Smooth muscle cell (in vitro differentiated cells): ENCODE measurements around the gene ALX3. TPM values are rescaled to one million over a fixed set of nuclear protein-coding genes. Genes with fewer than 3 reads are reported as not detected.

Experiments used
- DNase-seq: peaks from one replicate; lab custom pipeline; 2025; ENCODE audit not compliant: unreplicated experiment; lab: John Stamatoyannopoulos, UW
- H2AFZ ChIP-seq: fragments of 200-600 bp; sonication (generic); 2 replicates; pipeline ENCODE4 v1.6.0; 2016; ENCODE audit warnings: antibody characterized with exemption, low read depth, mild to moderate bottlenecking
- H3F3A ChIP-seq: fragments of 200-600 bp; sonication (generic); 2 replicates; pipeline ENCODE4 v1.6.0; 2017; ENCODE audit warnings: antibody characterized with exemption, low read depth
- H3K27ac ChIP-seq: fragments of 200-600 bp; sonication (generic); 2 replicates; pipeline ENCODE4 v1.5.1; 2016; ENCODE audit warnings: low read depth, mild to moderate bottlenecking
- H3K27me3 ChIP-seq: fragments of 200-600 bp; sonication (generic); 2 replicates; pipeline ENCODE4 v1.6.1; 2016; ENCODE audit warnings: low read depth, mild to moderate bottlenecking
- H3K36me3 ChIP-seq: fragments of 200-600 bp; sonication (generic); 2 replicates; pipeline ENCODE4 v1.5.1; 2016; ENCODE audit warnings: low read depth
- H3K4me1 ChIP-seq: fragments of 200-600 bp; sonication (generic); 2 replicates; pipeline ENCODE4 v1.5.1; 2016; ENCODE audit warnings: low read depth
- H3K4me2 ChIP-seq: fragments of 200-600 bp; sonication (generic); 2 replicates; pipeline ENCODE4 v1.6.0; 2016; ENCODE audit warnings: mild to moderate bottlenecking
- H3K4me3 ChIP-seq: fragments of 200-600 bp; sonication (generic); 2 replicates; pipeline ENCODE4 v1.5.1; 2016; ENCODE audit warnings: mild to moderate bottlenecking
- H3K79me2 ChIP-seq: fragments of 200-600 bp; sonication (generic); 2 replicates; pipeline ENCODE4 v1.6.0; 2016; ENCODE audit warnings: low read depth, mild to moderate bottlenecking
- H3K9ac ChIP-seq: fragments of 200-600 bp; sonication (generic); 2 replicates; pipeline ENCODE4 v1.6.0; 2016; ENCODE audit warnings: low read depth
- H3K9me3 ChIP-seq: fragments of 200-600 bp; sonication (generic); replicated peaks from 2 replicates; pipeline ENCODE4 v1.5.1; 2016; ENCODE audit warnings: low read depth
- H4K20me1 ChIP-seq: fragments of 200-600 bp; sonication (generic); 2 replicates; pipeline ENCODE4 v1.6.0; 2016; ENCODE audit warnings: low read depth
- CTCF ChIP-seq: fragments of 200-600 bp; sonication (generic); IDR thresholded peaks from 2 replicates; pipeline ENCODE4 v1.5.1; 2017; ENCODE audit warnings: borderline replicate concordance, mild to moderate bottlenecking, antibody characterized with exemption; ENCODE audit not compliant: insufficient read depth, poor library complexity, severe bottlenecking
- WGBS: methylation state at CpG from one replicate; pipeline ENCODE4 v1.1.7; 2016; ENCODE audit warnings: low lambda C conversion rate; 5-methylcytosine and 5-hydroxymethylcytosine counted together
- polyA plus RNA-seq: library from polyadenylated mRNA; unstranded; fragments of >200 nt; fragmentation: Nextera tagmentation; extraction: Ambion mirVana; gene quantifications from 2 replicates; pipeline ENCODE4 v1.2.1, GENCODE V29; 2016
- total RNA-seq: library from RNA; depleted of rRNA; stranded (reverse); fragments of >200 nt; gene quantifications from 2 replicates; pipeline ENCODE4 v1.2.3, GENCODE V29; 2014

Gene ALX3
- total and polyA plus RNA-seq, 2 experiments from 2014 or later = not detected

- Histone ChIP-seq H3F3A (peaks cover 47% of the 10 kb centered on the region), H3K36me3 (peaks cover 28% of the 10 kb centered on the region), H3K27ac (no peak overlapping the region), H3K4me1 (no peaks in the 10 kb centered on the region), H4K20me1 (peaks cover 4% of the 10 kb centered on the region), H3K9ac (no peak overlapping the region), H3K9me3 (no peaks in the 10 kb centered on the region), H3K4me3 (no peak overlapping the region), H3K27me3 (no peaks in the 10 kb centered on the region), H3K4me2 (no peak overlapping the region), H2AFZ (no peak overlapping the region), H3K79me2 (no peaks in the 10 kb centered on the region)
- no peak for DNase-seq
- TF ChIP-seq CTCF = no peak
- WGBS = 82% methylated on average over 4 of the region's 4 CpGs
Measured at GRCh38 chr1:110024613-110025012, 45.9 kb downstream of the ALX3 start.

- Histone ChIP-seq H3K4me1 (no peaks in the 10 kb centered on the region), H3K27me3 (no peaks in the 10 kb centered on the region), H3K9ac (no peak overlapping the region), H3K4me2 (no peak overlapping the region), H3F3A (peaks cover 47% of the 10 kb centered on the region), H3K36me3 (peaks cover 48% of the 10 kb centered on the region), H3K27ac (no peak overlapping the region), H3K79me2 (no peaks in the 10 kb centered on the region), H3K9me3 (no peaks in the 10 kb centered on the region), H4K20me1 (peaks cover 8% of the 10 kb centered on the region), H2AFZ (no peak overlapping the region), H3K4me3 (no peak overlapping the region)
- DNase-seq = no peak
- WGBS = 90% methylated on average over 3 of the region's 3 CpGs
- no peak for TF ChIP-seq CTCF
Measured at GRCh38 chr1:110021285-110021684, 49.2 kb downstream of the ALX3 start.

GRCh38 chr1:110019770-110020169 lies 50.7 kb downstream of the ALX3 start:
- Histone ChIP-seq H3K9me3 (no peaks in the 10 kb centered on the region), H3K27me3 (no peaks in the 10 kb centered on the region), H3K9ac (no peak overlapping the region), H3K4me2 (no peak overlapping the region), H3K4me3 (no peak overlapping the region), H2AFZ (no peak overlapping the region), H4K20me1 (peaks cover 8% of the 10 kb centered on the region), H3K79me2 (no peaks in the 10 kb centered on the region), H3K36me3 (peaks cover 60% of the 10 kb centered on the region), H3K4me1 (no peaks in the 10 kb centered on the region), H3F3A (peaks cover 43% of the 10 kb centered on the region), H3K27ac (no peak overlapping the region)
- WGBS = 100% methylated on average over 1 of the region's 1 CpG
- no peak for TF ChIP-seq CTCF
- DNase-seq = no peak

GRCh38 chr1:110018396-110018795 lies 52.1 kb downstream of the ALX3 start:
- WGBS = 96% methylated on average over 9 of the region's 9 CpGs
- Histone ChIP-seq H3F3A (peaks cover 30% of the 10 kb centered on the region), H3K4me1 (no peaks in the 10 kb centered on the region), H3K27me3 (no peaks in the 10 kb centered on the region), H3K4me2 (no peak overlapping the region), H3K36me3 (peaks cover 64% of the 10 kb centered on the region), H3K4me3 (no peak overlapping the region), H2AFZ (no peak overlapping the region), H3K79me2 (peaks cover 1% of the 10 kb centered on the region), H3K9me3 (no peaks in the 10 kb centered on the region), H3K27ac (no peak overlapping the region), H3K9ac (no peak overlapping the region), H4K20me1 (peaks cover 8% of the 10 kb centered on the region)
- DNase-seq = no peak
- TF ChIP-seq CTCF = no peak
